DND-41 (cell line): ENCODE measurements around the gene JAK2.

ENCODE experiments used
- EZH2 ChIP-seq: IDR thresholded peaks from 3 replicates; pipeline ENCODE4 v1.6.1; 2012; ENCODE audit warnings: borderline replicate concordance, low read depth, mild to moderate bottlenecking, moderate library complexity, low read length, inconsistent platforms; ENCODE audit not compliant: severe bottlenecking
- TF ChIP-seq, protein P1 (sequence below): IDR thresholded peaks from 2 replicates; pipeline ENCODE4 v1.5.1; 2012; ENCODE audit warnings: borderline replicate concordance, low read length, moderate library complexity, mild to moderate bottlenecking; ENCODE audit not compliant: poor library complexity, severe bottlenecking; ENCODE audit errors: extremely low read depth

GRCh38 chr9:5140151-5140550, 155.1 kb downstream of the JAK2 start:
- TF ChIP-seq, protein P1, sequence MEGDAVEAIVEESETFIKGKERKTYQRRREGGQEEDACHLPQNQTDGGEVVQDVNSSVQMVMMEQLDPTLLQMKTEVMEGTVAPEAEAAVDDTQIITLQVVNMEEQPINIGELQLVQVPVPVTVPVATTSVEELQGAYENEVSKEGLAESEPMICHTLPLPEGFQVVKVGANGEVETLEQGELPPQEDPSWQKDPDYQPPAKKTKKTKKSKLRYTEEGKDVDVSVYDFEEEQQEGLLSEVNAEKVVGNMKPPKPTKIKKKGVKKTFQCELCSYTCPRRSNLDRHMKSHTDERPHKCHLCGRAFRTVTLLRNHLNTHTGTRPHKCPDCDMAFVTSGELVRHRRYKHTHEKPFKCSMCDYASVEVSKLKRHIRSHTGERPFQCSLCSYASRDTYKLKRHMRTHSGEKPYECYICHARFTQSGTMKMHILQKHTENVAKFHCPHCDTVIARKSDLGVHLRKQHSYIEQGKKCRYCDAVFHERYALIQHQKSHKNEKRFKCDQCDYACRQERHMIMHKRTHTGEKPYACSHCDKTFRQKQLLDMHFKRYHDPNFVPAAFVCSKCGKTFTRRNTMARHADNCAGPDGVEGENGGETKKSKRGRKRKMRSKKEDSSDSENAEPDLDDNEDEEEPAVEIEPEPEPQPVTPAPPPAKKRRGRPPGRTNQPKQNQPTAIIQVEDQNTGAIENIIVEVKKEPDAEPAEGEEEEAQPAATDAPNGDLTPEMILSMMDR = no peak
- TF ChIP-seq EZH2 = no peak
